Eye (tissue), 1 donor: ENCODE results near the gene PYY.
A peak's percentile ranks its signal among the peaks of the same experiment; 100 is the strongest.
"Not testable (repeated sequence)": the region's sequence is repeated elsewhere in the genome, so short reads cannot be mapped to it uniquely, and the experiment has no call there.

ENCODE experiments used
- DNase-seq: peaks from one replicate; pipeline ENCODE4 v3.0.0-alpha.2; 2015

PYY gene

DNA sequence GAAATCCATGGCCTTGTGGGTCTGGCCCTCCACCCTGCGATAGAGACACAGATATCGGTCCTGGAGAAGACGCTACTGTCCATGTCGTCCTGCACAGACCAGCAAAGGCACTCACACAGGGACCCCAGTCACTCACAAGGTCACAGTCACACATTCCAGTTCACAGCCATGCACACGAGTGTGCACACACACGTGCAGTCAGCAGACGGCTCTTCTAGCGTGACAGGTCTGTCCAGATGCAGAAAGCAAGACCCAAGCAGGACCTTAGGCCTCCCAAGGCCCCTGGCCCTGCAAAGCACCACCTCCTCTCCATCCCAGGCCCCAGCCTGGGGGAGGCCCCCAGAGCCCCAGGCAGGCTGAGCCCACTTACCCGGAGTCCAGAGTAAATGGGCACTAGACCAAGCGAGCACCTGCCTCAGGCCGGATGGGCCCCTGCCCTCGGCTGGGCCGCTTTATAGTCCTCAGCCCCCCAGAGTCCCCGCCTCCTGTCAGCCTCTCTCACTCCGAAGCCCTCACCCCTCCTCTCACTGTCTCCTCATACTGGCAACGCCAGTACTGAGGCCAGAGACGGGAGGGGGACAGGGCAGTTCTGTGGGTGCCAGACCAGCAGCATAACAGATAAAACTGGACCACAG is 11.6 kb downstream of the PYY start, which contains the start of gene PPY:
Gene PPY, minus strand, starts transcription at position 426 of the 635 bp plus-strand sequence. CDS start 822 bp downstream, outside the sequence.
- no peak for DNase-seq

DNA sequence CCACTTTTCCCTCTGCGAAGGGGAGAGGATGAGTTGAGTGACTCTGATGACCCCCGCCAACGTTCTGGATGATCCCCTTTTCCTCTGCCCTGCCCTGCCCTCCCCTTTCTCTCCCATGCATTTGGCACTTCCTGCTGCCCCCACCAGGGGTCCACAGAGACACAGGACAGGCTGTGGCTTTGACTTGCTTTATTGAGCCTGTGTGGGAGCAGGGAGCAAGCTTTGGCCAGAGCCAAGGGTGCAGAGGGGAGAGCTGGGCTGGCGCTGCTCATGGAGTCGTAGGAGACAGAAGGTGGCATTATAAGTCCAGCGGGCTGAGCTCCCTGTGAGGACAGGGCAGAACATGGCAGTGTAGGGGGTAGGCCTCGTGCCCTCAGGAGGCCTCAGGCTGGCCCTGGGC is 13.1 kb downstream of the PYY start:
- DNase-seq: peak; percentile 78

DNA sequence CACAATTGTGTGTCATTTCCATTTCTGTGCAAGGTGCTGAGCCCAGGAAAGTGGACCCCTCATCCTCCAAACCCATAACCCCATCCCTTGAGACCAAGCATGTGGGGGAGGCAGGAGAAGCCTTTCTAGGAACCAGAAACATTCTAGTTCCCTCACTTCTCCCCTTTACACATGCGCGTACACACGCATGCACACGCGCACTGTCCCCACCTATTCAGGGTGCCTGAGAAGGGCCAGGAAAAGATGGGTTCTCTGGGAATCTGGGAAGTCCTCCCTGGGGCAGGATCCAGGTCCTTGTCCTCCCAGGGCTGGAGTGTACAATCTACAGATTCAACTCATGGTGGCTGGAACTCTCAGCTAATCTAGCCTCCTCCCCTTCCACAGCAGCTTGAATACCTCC is 13.9 kb downstream of the PYY start:
- DNase-seq: no peak

DNA sequence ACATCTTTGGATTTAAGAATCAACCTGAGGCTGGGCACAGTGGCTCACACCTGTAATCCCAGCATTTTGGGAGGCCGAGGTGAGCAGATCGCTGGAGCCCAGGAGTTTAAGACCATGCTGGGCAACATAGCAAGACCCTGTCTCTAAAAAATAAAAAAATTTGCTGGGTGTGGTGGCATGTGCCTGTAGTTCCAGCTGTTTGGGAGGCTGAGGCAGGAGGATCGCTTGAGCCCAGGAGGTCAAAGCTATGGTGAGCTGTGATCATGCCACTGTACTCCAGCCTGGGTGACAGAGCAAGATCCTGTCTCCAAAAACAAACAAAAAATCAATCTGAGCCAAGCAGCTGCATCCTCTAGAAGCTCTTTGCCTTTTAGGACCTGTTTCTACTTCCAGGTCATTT is 14.3 kb downstream of the PYY start:
- not testable (repeated sequence) for DNase-seq

DNA sequence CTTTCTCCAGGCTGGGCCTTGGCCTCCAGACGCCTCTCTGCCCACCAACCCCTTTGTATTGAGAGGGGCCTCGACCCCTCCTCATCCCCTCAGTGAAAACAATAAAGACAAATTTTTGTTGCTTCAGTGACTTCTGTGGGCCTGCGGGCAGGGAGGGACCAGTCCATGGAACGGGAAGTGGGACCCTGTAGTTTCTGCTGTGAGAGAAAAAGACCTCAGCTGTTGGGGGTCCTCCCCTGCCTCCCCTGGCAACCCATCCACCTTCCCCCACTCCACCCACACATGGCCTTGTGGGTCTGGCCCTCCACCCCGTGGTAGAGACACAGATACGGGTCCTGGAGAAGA is 14.9 kb downstream of the PYY start:
- peak; percentile 67 for DNase-seq

DNA sequence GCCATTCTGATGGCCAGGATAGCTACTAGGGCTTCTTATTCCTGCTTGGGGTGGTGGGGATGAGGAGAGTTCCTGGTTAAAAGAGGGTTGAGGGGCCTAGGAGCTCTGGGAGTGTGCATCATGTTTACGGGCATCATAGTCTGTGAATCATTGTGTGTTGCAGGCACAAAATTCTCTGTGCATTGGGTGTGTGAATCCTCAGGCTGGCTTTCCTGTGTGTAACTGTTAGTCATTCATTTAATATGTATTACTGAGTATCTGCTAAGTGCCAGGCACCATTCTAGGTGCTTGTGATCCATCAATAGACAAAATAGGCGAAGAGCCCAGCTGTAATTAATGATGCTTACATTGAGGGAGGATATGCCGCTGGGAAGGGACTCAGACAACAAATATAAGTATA is 17.3 kb downstream of the PYY start:
- DNase-seq: no peak

DNA sequence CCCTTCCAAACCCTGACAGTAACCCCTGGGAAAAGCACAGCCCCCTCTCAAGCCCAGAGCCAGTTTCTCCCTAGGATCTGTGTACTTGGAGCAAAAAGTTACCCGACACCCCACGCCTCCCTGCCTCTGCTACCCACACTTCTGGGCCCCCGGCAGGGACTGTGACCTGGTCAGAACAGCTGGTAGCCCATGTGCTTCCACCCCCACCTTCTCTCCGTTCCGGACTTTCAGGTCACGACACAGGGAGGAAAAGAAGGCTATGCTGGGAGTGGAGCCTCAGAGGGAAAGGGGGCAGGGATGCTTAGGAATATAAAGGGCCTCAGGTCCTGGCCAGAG is 17.8 kb downstream of the PYY start:
- no peak for DNase-seq

DNA sequence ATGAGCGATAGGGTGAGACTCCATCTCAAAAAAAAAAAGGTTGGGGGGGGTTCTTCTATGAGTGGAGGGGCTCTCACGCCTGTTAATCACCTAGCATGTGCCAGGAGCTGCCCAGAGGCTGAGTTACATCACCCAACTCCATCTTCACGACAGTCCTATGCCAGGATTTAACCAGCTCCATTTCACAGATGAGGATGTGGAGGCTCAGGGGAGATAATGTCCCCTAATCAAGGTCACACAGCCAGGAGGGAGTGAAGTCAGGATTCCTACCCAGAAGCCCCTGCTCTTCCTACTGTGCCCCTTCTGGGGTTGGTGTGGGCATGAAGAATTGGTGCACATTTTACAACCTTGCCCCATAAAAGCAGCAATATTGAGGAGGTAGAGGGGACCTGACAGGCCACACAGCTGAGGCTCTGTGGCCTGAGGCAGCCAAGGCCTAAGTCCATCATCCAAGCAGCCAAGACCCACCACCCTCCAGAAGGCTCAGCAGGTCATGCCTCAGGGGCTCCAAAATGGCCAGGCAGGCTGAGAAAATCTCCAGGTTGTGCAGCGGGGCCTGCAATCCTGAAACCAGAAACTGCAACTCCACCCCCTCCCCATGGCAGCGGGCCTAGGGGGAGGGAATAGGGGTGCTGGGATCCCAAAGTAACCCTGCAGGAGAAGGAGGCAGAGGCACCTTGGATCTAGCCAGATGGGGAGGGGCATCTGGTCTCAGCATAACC is 18.4 kb downstream of the PYY start:
- no peak for DNase-seq

DNA sequence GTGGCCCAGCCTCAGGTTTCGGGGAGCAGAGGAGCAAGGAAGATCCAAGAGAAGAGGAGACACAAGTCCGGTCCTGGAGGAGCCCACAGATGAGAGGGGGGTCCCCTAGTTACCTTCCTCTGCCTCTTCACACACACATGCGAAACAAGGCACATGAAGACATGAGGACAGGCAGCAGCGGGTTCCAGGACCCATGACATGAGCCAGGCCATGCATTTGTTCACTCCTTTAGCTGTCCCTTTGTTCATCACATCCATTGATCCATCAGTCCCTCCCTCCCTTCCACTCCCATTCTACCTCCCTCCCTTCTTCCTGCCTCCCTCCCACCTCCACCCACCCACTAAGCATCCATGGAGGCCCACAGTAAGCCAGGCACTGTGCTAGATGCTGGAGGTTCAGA is 20.8 kb downstream of the PYY start:
- DNase-seq: no peak

DNA sequence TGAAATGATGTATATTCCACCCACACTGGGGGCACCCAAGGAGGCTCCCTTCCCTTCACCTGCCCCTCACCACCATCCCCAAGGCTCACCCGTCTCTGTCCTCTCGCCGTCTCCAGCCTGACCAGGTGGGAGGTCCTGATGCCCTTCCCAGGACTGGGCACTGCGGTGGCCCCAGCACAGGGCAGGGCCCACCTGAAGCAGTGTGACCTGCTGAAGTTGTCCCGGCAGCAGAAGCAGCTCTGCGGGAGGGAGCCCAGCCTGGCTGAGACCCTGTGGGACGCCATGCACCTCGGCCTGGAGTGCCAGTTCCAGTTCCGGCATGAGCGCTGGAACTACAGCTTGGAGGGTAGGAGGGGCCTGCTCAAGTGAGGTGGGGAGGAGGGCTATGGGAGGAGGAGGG is 21.4 kb downstream of the PYY start:
- DNase-seq: no peak

DNA sequence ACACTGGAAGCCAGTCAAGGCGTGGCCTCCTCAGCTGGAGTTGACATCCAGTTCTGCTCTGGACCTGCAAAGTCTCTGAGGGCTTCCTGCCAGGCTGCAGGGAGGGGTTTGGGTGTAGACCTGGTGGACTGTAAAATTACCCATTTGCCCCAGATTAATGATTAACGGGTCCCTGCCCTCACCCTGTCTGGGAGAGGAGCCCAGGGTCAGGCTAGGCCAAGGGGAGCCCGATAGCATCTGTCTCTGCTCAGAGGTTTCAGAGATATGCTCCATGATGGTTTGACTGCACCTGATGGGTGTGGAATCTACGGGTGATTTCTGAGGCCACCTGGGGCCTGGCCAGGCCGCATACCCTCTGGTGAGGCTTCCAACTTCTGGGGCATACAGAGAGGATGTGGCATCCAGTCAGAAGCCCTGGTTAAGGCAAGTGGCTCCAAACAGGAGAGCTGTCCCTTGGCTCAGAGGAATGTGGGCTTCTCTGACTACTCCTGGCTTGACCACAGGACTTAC is 22.6 kb downstream of the PYY start:
- DNase-seq: no peak

DNA sequence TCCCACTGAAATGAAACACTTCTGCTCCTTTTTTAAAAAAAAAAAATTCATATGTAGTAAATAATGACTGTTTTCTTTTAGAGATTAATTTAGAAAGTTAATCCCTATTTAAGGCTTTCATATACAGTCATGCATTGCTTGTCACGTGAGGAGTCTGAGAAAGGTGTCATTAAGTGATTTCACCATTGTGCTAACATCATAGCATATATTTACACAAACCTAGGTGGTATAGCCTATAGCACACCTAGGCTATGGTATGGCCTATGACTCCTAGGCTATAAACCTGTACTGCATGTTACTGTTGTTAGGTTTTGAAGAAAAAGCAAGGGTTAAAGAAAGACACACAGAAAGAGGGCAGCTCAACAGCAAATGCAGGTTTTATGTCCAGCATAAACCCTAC is 25.1 kb downstream of the PYY start:
- no peak for DNase-seq

DNA sequence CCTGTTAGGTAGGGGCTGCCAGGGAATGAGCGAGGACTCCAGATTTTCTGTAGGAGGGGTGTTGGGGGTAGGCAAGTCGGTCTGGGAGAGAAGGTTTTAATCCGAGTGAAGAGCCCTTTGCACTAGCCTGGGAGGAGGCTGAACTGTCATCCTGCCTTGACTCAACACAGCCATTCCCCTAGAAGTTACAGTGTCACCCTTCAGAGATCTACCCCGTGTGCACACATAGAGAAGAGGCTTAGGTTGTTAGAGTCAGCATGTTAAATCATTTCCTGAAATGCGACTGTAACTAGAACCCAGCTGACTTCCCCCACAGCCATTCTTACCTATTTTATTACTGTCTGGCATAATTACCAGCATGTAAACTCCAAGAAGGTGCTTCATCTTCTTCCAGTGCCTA is 25.8 kb downstream of the PYY start:
- not testable (repeated sequence) for DNase-seq

DNA sequence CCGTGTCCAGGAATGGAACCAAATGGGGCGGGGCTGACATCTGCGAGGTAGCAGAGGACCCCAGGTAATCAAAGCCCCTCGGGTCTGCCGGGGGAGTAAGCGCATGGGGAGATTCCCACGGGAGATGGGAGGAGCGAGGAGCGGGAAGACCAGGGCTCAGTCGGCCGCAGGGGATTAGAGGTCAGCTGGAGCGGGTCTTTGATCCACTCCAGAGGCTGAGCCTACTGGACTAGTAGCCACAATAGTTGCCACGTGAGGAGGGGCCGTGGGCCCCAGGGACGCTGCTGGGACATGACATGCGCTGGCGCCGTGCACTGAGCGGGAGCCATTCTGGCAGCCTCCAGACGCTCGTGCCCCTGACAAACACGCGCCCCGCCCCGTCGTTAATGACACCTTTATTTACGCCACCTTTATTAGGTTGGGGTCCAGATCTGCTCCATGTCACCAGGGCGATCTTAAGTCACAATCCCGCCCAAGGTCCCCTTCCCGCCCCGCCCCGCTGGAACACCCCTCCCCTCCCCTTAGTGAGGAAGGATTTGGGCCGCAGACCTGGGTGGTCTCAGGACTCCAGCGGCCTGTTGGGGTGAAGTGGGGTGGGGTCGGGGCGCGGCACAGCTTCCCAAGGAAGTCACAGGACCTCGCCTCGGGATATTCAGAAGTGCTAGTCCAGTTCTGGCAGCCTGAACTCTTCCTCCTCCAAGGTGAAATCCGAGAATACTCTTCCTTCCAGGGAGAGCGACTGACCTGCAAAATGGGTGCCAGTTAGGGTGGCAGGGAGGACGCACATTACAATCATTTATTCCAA is 26.5 kb downstream of the PYY start:
- peak; percentile 63 for DNase-seq

DNA sequence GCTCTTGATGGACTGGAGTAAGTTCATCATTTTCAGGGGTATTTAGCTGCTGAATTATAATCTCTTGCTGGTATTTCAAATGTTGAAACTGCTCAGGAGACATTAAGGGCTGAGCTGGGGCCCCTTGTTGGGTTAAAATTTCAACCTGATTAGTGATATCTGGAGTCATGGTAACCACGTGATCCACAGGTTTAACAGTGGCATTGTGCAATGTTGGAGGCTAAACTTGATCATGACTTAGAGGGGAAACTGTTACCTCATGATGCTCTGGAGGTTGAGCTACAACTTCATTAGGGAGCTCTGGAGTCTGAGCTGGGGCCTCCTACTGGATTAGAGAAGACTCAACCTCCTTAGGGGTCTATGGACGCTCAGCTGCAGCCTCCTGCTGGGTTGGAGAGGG is 29.2 kb downstream of the PYY start:
- DNase-seq: no peak

DNA sequence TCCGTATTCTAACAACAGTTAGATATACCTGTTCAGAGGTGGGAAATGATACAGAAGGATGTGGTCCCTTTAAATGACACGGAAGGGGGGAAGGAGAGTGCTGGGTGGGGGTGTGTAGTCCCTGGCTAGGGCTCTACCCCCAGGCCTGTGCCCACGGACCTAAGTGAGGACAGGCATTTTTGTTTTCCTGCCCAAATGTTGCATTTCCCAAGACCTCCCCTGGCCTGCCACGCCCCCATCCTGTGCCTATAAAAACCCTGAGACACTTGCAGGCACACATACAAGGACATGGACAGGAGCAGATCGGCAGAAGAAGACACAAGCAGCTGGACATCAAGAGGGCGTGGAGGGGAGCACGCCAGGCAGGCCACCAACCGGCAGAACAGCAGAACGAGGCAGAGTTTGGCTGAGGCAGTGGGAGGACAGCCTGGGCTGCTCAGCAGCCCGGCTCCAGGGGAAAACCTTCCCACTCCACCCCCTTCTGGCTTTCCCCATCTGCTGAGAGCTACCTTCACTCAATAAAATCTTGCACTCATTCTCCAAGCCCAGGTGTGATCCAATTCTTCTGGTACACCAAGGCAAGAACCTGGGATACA is 33.1 kb downstream of the PYY start:
- no peak for DNase-seq

DNA sequence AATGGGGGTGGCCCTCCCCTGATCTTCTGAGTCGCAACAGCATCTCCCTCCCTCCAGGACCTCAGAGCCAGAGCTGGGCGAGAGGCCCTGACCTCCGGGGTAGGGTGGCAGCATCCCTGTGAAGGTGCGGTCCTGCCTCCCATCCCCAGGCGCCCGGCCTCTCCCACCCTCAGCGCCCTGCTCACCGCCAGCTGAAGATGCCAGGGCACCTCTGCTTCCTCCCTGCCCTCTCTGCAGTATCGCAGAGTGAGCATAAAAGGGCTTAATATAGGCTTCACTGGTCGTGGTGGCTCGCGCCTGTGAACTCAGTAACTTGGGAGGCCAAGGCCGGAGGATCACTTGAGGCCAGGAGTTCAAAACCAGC is 35.7 kb downstream of the PYY start:
- no peak for DNase-seq

DNA sequence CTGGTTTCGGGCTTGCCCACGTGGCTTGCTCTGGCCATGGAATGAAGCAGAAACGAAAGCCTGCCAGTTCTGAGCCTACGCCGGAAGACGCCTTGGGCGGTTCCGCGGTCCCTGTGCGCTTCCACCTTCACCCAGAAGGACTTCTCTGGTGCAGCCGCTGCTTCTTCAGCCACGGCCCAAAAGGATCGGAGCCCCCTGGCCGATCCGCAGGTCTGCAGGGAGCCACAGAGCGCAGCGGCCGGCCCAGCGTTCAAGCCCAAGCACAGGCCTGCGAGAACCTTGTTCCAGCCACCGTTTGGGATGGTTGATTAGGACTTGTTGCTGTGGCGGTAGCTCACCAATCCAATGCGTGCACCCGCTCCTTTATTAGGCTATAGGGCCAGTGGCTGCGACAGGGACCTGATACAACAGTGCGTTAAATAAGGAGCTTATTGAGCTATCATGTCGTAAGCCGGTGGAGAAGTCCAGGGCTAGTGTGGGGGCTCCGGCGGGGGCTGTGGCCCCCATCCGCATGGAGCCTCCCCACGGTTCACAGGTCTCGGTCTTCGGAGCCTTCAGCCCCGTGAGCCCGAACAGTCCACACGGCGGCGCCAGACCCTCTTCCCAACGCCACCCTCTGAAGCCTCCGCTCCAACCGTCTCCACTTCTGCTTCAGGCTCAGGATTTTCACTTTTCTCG is 36.3 kb downstream of the PYY start:
- peak; percentile 72 for DNase-seq

DNA sequence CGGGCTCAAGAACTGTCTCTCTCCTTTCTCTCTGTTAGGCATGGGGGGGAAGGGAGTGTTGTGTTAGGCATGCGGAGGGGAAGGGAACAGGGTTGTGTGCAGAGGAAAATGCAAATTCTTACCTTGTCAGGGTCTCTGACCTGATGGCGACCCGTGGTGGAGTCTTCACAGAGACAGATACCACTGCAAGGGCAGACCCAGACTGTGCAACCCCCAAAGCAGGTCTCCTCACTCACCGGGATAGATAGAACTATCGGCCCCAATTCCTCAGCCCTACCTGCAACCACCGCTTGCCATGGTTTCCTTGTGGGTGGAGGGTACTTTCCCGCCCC is 36.8 kb downstream of the PYY start:
- no peak for DNase-seq

DNA sequence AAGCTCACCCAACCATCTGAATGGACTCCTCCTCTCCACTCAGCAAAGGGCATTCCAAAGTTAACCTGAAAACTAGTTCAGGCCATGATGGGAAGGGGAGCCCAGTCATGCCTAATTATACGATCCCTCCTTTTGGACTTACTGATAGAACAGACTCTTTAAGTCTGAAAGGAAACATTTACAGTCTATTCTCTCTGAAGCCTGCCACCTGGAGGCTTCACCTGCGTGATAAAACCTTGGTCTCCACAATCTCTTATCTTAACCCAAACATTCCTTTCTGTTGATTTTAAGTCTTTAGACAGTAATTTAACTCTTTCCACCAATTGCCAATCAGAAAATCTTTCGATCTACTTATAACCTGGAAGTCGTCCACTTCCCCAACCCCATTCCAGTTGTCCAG is 37.4 kb downstream of the PYY start:
- DNase-seq: no peak

DNA sequence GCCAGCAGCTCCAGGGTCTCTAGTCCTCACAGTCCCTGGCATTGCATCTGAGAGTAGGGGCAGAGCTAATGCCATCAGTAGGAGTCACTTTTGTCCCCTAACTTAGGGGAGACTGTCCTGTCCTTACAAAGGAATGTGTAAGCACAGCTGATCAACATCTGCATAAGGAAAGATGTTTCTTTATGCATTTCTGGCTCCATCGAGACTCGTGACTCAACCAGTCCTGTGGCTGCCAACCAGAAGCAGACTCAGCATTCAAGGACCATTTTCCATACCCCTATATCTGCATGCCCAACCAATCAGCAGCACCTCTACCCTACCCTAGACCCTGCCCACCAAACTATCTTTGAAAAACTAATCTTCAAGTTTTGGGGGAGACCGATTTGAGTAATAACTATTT is 38.2 kb downstream of the PYY start:
- DNase-seq: no peak

DNA sequence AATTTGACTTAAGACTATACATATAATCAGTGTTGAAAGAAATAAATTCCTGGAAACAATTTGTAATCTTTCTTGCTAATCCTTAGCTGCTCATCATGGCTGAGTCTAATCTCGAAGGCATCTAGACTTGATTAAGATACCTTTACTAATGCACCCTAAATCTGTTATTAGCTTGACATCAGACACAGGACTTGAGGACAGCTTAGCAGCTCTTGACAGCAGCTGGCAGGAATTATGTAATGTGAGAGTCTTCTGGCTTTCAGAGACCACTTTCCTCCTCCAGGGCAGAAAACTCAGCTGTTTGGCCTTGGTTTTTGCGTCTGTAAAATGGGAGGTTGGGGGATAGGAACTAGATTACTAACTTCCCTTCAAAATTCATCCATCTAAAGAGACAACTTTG is 39.3 kb downstream of the PYY start:
- DNase-seq: no peak

DNA sequence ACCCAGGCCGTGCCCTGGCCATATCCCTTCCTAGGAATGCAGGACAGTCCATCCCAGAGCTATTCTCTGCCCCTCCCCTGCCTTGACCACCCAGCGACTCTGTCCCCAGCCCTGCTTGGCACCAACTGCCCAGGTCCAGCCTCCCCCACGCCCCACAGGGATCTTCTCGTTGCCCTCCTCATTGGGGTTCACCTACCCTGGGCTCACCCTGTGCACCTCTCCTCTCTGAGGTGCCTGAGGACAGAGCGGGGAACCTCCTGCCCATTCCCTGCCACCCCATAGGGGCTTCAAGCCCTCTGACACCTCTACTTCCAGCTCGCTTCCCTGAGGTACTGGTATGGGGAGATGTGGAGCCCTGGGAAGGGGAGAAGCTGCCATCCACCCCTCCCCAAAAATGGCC is 40.2 kb downstream of the PYY start:
- DNase-seq: no peak
